GM23338 (cell line): ENCODE data around the gene YWHAB. TPM values are rescaled to one million over a fixed set of nuclear protein-coding genes. Genes with fewer than 3 reads are reported as not detected.
"Not testable (repeated sequence)": the region's sequence is repeated elsewhere in the genome, so short reads cannot be mapped to it uniquely, and the experiment has no call there.

Experiments used
- ATAC-seq: fragments of 200-7000 bp; cut with Tn5 transposase; 3 replicates; pipeline ENCODE4 v1.9.1; 2020
- DNase-seq: peaks from one replicate; pipeline ENCODE4 v3.0.0-alpha.2; 2015; ENCODE audit warnings: low spot score
- H2AFZ ChIP-seq: fragments of 200-600 bp; sonication (generic); 2 replicates; pipeline ENCODE4 v1.8.0; 2016; ENCODE audit warnings: antibody characterized with exemption, mild to moderate bottlenecking, moderate library complexity
- H3F3A ChIP-seq: fragments of 200-600 bp; sonication (generic); replicated peaks from 2 replicates; pipeline ENCODE4 v1.8.0; 2017; ENCODE audit warnings: antibody characterized with exemption, mixed run types, low read depth
- H3K27ac ChIP-seq: fragments of 200-600 bp; sonication (generic); 2 replicates; pipeline ENCODE4 v1.6.1; 2016; ENCODE audit warnings: low read depth
- H3K27me3 ChIP-seq: fragments of 200-600 bp; sonication (generic); 2 replicates; pipeline ENCODE4 v1.8.0; 2016; ENCODE audit warnings: mild to moderate bottlenecking, mixed run types, moderate library complexity; ENCODE audit not compliant: insufficient read depth
- H3K36me3 ChIP-seq: fragments of 200-600 bp; sonication (generic); 2 replicates; pipeline ENCODE4 v1.8.0; 2016; ENCODE audit warnings: mild to moderate bottlenecking; ENCODE audit not compliant: insufficient read depth
- H3K4me1 ChIP-seq: fragments of 200-600 bp; sonication (generic); 2 replicates; pipeline ENCODE4 v1.8.0; 2016; ENCODE audit warnings: mild to moderate bottlenecking, moderate library complexity; ENCODE audit not compliant: insufficient read depth
- H3K4me2 ChIP-seq: fragments of 200-600 bp; sonication (generic); 2 replicates; pipeline ENCODE4 v1.7.1; 2017; ENCODE audit warnings: mixed run types
- H3K4me3 ChIP-seq: fragments of 200-600 bp; sonication (generic); 2 replicates; pipeline ENCODE4 v1.6.1; 2016; ENCODE audit warnings: mixed run types
- H3K79me2 ChIP-seq: fragments of 200-600 bp; sonication (generic); replicated peaks from 2 replicates; pipeline ENCODE4 v1.8.0; 2017; ENCODE audit warnings: mild to moderate bottlenecking; ENCODE audit not compliant: insufficient read depth
- H3K9me2 ChIP-seq: fragments of 200-600 bp; sonication (generic); 2 replicates; pipeline ENCODE4 v1.8.0; 2017; ENCODE audit not compliant: insufficient read depth
- H4K20me1 ChIP-seq: fragments of 200-600 bp; sonication (generic); replicated peaks from 2 replicates; pipeline ENCODE4 v1.8.0; 2017; ENCODE audit warnings: mild to moderate bottlenecking; ENCODE audit not compliant: insufficient read depth
- H3K27ac Mint-ChIP-seq: 2 replicates; pipeline ENCODE4 v1.8.0; 2020; ENCODE audit warnings: inconsistent platforms, mild to moderate bottlenecking, moderate library complexity, mixed read lengths
- H3K27me3 Mint-ChIP-seq: 3 replicates; pipeline ENCODE4 v1.8.0; 2022; ENCODE audit warnings: low read depth, mild to moderate bottlenecking, moderate library complexity, mixed read lengths, inconsistent platforms; ENCODE audit not compliant: insufficient read depth, poor library complexity
- H3K36me3 Mint-ChIP-seq: 3 replicates; pipeline ENCODE4 v1.8.0; 2021; ENCODE audit warnings: low read depth, mild to moderate bottlenecking, inconsistent platforms, moderate library complexity, mixed read lengths
- H3K4me1 Mint-ChIP-seq: 3 replicates; pipeline ENCODE4 v1.8.0; 2020; ENCODE audit warnings: mild to moderate bottlenecking, inconsistent platforms, mixed read lengths
- H3K4me3 Mint-ChIP-seq: 3 replicates; pipeline ENCODE4 v1.8.0; 2021; ENCODE audit warnings: moderate library complexity, mild to moderate bottlenecking, inconsistent platforms, mixed read lengths
- H3K9me3 Mint-ChIP-seq: 3 replicates; pipeline ENCODE4 v1.8.0; 2020; ENCODE audit warnings: moderate library complexity, mild to moderate bottlenecking, inconsistent platforms, mixed read lengths
- EZH2 ChIP-seq: fragments of 200-600 bp; sonication (generic); IDR thresholded peaks from one replicate; pipeline ENCODE4 v1.8.0; 2017; ENCODE audit warnings: antibody characterized with exemption, mild to moderate bottlenecking, low read depth; ENCODE audit not compliant: unreplicated experiment
- ZNF114 ChIP-seq: fragments of 250-450 bp; sonication (Bioruptor Pico); IDR thresholded peaks from 2 replicates; pipeline ENCODE4 v1.5.0; 2020; ENCODE audit warnings: mild to moderate bottlenecking, moderate library complexity
- polyA plus RNA-seq: library from polyadenylated mRNA; unstranded; fragments of >200 nt; fragmentation: Nextera tagmentation; extraction: Ambion mirVana; gene quantifications from 2 replicates; pipeline ENCODE4 v1.2.1, GENCODE V29; 2016
- total RNA-seq: library from RNA; depleted of rRNA; stranded (reverse); fragments of >200 nt; shearing (Covaris generic); gene quantifications from 2 replicates; pipeline ENCODE4 v1.2.3, GENCODE V29; 2014
- TF ChIP-seq, protein P1 (sequence below): fragments of 250-450 bp; sonication (Bioruptor Pico); IDR thresholded peaks from 2 replicates; pipeline ENCODE4 v1.5.0; 2020; ENCODE audit warnings: mild to moderate bottlenecking, moderate library complexity
- TF ChIP-seq, protein P2 (sequence below): IDR thresholded peaks from one replicate; pipeline ENCODE4 v1.6.1; 2018; ENCODE audit warnings: antibody characterized with exemption; ENCODE audit not compliant: unreplicated experiment
- TF ChIP-seq, protein P3 (sequence below), 2 experiments: fragments of 200-600 bp in 1 of 2; sonication (generic) in 1 of 2; conservative IDR thresholded peaks; 2 replicates each; pipeline versions ENCODE4 v1.5.1 to v1.6.1; 2016 to 2017; ENCODE audit warnings: antibody characterized with exemption in 2 of 2, low read depth in 2 of 2, mild to moderate bottlenecking in 2 of 2, moderate library complexity in 1 of 2

YWHAB gene
- total and polyA plus RNA-seq, 2 experiments from 2014 or later: 121 to 519 TPM

DNA sequence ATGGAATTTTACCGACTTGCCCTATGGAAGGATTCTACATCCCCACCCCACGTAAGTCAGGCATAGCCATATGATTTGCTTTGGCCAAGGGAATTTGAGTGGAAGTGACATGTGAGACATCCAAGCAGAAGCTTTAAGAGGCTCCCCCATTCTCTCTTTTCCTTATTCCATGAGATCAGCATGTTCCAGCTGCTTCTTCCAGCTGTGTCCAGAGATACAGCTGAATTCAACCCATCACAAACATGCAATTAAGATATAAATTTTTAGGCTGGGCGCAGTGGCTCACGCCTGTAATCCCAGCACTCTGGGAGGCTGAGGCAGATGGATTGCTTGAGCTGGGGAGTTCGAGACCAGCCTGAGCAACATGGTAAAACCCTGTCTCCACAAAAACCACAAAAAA is 16.0 kb upstream of the YWHAB start (continued):
- TF ChIP-seq, protein P1, sequence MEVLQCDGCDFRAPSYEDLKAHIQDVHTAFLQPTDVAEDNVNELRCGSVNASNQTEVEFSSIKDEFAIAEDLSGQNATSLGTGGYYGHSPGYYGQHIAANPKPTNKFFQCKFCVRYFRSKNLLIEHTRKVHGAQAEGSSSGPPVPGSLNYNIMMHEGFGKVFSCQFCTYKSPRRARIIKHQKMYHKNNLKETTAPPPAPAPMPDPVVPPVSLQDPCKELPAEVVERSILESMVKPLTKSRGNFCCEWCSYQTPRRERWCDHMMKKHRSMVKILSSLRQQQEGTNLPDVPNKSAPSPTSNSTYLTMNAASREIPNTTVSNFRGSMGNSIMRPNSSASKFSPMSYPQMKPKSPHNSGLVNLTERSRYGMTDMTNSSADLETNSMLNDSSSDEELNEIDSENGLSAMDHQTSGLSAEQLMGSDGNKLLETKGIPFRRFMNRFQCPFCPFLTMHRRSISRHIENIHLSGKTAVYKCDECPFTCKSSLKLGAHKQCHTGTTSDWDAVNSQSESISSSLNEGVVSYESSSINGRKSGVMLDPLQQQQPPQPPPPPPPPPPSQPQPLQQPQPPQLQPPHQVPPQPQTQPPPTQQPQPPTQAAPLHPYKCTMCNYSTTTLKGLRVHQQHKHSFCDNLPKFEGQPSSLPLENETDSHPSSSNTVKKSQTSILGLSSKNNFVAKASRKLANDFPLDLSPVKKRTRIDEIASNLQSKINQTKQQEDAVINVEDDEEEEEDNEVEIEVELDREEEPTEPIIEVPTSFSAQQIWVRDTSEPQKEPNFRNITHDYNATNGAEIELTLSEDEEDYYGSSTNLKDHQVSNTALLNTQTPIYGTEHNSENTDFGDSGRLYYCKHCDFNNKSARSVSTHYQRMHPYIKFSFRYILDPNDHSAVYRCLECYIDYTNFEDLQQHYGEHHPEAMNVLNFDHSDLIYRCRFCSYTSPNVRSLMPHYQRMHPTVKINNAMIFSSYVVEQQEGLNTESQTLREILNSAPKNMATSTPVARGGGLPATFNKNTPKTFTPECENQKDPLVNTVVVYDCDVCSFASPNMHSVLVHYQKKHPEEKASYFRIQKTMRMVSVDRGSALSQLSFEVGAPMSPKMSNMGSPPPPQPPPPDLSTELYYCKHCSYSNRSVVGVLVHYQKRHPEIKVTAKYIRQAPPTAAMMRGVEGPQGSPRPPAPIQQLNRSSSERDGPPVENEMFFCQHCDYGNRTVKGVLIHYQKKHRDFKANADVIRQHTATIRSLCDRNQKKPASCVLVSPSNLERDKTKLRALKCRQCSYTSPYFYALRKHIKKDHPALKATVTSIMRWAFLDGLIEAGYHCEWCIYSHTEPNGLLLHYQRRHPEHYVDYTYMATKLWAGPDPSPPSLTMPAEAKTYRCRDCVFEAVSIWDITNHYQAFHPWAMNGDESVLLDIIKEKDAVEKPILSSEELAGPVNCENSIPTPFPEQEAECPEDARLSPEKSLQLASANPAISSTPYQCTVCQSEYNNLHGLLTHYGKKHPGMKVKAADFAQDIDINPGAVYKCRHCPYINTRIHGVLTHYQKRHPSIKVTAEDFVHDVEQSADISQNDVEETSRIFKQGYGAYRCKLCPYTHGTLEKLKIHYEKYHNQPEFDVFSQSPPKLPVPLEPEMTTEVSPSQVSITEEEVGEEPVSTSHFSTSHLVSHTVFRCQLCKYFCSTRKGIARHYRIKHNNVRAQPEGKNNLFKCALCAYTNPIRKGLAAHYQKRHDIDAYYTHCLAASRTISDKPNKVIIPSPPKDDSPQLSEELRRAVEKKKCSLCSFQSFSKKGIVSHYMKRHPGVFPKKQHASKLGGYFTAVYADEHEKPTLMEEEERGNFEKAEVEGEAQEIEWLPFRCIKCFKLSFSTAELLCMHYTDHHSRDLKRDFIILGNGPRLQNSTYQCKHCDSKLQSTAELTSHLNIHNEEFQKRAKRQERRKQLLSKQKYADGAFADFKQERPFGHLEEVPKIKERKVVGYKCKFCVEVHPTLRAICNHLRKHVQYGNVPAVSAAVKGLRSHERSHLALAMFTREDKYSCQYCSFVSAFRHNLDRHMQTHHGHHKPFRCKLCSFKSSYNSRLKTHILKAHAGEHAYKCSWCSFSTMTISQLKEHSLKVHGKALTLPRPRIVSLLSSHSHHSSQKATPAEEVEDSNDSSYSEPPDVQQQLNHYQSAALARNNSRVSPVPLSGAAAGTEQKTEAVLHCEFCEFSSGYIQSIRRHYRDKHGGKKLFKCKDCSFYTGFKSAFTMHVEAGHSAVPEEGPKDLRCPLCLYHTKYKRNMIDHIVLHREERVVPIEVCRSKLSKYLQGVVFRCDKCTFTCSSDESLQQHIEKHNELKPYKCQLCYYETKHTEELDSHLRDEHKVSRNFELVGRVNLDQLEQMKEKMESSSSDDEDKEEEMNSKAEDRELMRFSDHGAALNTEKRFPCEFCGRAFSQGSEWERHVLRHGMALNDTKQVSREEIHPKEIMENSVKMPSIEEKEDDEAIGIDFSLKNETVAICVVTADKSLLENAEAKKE (CRISPR knock-in tag): no peak
- TF ChIP-seq, protein P2, sequence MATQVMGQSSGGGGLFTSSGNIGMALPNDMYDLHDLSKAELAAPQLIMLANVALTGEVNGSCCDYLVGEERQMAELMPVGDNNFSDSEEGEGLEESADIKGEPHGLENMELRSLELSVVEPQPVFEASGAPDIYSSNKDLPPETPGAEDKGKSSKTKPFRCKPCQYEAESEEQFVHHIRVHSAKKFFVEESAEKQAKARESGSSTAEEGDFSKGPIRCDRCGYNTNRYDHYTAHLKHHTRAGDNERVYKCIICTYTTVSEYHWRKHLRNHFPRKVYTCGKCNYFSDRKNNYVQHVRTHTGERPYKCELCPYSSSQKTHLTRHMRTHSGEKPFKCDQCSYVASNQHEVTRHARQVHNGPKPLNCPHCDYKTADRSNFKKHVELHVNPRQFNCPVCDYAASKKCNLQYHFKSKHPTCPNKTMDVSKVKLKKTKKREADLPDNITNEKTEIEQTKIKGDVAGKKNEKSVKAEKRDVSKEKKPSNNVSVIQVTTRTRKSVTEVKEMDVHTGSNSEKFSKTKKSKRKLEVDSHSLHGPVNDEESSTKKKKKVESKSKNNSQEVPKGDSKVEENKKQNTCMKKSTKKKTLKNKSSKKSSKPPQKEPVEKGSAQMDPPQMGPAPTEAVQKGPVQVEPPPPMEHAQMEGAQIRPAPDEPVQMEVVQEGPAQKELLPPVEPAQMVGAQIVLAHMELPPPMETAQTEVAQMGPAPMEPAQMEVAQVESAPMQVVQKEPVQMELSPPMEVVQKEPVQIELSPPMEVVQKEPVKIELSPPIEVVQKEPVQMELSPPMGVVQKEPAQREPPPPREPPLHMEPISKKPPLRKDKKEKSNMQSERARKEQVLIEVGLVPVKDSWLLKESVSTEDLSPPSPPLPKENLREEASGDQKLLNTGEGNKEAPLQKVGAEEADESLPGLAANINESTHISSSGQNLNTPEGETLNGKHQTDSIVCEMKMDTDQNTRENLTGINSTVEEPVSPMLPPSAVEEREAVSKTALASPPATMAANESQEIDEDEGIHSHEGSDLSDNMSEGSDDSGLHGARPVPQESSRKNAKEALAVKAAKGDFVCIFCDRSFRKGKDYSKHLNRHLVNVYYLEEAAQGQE: no peak
- TF ChIP-seq ZNF114 (CRISPR knock-in tag) (no peak), EZH2 (no peak)
- TF ChIP-seq, protein P3, sequence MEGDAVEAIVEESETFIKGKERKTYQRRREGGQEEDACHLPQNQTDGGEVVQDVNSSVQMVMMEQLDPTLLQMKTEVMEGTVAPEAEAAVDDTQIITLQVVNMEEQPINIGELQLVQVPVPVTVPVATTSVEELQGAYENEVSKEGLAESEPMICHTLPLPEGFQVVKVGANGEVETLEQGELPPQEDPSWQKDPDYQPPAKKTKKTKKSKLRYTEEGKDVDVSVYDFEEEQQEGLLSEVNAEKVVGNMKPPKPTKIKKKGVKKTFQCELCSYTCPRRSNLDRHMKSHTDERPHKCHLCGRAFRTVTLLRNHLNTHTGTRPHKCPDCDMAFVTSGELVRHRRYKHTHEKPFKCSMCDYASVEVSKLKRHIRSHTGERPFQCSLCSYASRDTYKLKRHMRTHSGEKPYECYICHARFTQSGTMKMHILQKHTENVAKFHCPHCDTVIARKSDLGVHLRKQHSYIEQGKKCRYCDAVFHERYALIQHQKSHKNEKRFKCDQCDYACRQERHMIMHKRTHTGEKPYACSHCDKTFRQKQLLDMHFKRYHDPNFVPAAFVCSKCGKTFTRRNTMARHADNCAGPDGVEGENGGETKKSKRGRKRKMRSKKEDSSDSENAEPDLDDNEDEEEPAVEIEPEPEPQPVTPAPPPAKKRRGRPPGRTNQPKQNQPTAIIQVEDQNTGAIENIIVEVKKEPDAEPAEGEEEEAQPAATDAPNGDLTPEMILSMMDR (conservative IDR thresholded peaks at IDR 0.05; ENCODE audit: low read depth in 2 of 2): no peak

DNA sequence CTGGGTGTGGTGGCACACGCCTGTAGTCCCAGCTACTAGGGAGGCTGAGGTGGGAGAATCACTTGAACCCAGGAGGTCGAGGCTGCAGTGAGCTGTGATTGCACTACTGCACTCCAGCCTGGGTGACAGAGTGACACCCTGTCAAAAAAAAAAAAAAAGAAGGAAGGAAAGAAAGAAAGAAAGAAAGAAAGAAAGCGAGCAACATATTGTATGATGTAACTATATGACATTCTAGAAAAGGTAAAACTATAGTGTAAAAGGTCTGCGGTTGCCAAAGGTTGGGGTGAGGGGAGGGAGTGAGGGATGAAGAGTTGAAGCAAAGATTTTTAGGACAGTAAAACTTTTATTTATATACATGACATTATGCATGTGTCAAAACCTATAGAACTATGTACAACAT is 3.1 kb upstream of the YWHAB start:
- Histone ChIP-seq H4K20me1 (peaks cover 14% of the 10 kb centered on the region), H3K79me2 (peaks cover 18% of the 10 kb centered on the region), H3K4me1 (peaks cover 15% of the 10 kb centered on the region)
- not testable (repeated sequence) for H3K27ac ChIP-seq, H3K4me3 Mint-ChIP-seq, DNase-seq, H3K9me3 Mint-ChIP-seq, ATAC-seq, H3K36me3 ChIP-seq, H3K27ac Mint-ChIP-seq, H3K27me3 ChIP-seq, H3K4me3 ChIP-seq, H2AFZ ChIP-seq, H3K4me2 ChIP-seq, H3K9me2 ChIP-seq, H3F3A ChIP-seq
- peaks cover 10% of the 10 kb centered on the region for H3K27me3 Mint-ChIP-seq
- peaks cover 30% of the 10 kb centered on the region for H3K4me1 Mint-ChIP-seq
- H3K36me3 Mint-ChIP-seq: peaks cover 13% of the 10 kb centered on the region; the same call in 2 of the 3 replicates
